Endothelial cell of umbilical vein (primary cell): ENCODE results near the gene XIST. TPM values are rescaled to one million over a fixed set of nuclear protein-coding genes. Genes with fewer than 3 reads are reported as not detected.

Experiments
- BruUV-seq: library from RNA; stranded (reverse); fragments of 400-500 nt; replicated peaks from 2 replicates; lab custom pipeline; 2021; lab: Mats Ljungman, UMichigan
- CTCF ChIA-PET: fragments of 300-600, 350-600 bp; sonication (Branson Sonifier 250); formaldehyde crosslinking; loops from one replicate; lab custom pipeline; 2021; ENCODE audit warnings: antibody characterized with exemption, inconsistent platforms; lab: Charles Lee
- POLR2A ChIA-PET: fragments of 300-600, 350-600 bp; sonication (Branson Sonifier 250); formaldehyde crosslinking; loops from one replicate; lab custom pipeline; 2021; ENCODE audit warnings: antibody characterized with exemption, inconsistent platforms; lab: Charles Lee
- DNase-seq: peaks from one replicate; pipeline ENCODE4 v3.0.0-alpha.2; 2011; ENCODE audit warnings: low read depth, low spot score
- FAIRE-seq: peaks from 2 replicates; lab custom pipeline; 2011; peaks lifted over from hg19 to GRCh38; lab: Jason Lieb, UNC
- H2AFZ ChIP-seq: 2 replicates; pipeline ENCODE4 v1.6.0; 2012; ENCODE audit warnings: low read depth, low read length, control low read depth, inconsistent platforms
- H3K27ac ChIP-seq: 2 replicates; pipeline ENCODE4 v1.5.1; 2011; ENCODE audit warnings: low read depth, mild to moderate bottlenecking, control low read depth, low read length, moderate library complexity; ENCODE audit not compliant: insufficient read depth
- H3K27me3 ChIP-seq, 2 experiments: 2 replicates each; pipeline versions ENCODE4 v1.6.0 to v1.6.1; 2011; ENCODE audit warnings: low read length in 2 of 2, mixed read lengths in 1 of 2; ENCODE audit not compliant: control insufficient read depth in 2 of 2, insufficient read depth in 2 of 2
- H3K36me3 ChIP-seq, 2 experiments: 2 replicates in 1 of 2; 3 replicates in 1 of 2; pipeline ENCODE4 v1.5.1; 2011; ENCODE audit warnings: low read length in 2 of 2, mild to moderate bottlenecking in 1 of 2, moderate library complexity in 1 of 2; ENCODE audit not compliant: control insufficient read depth in 2 of 2, insufficient read depth in 2 of 2; ENCODE audit errors: extremely low read depth in 1 of 2
- H3K4me1 ChIP-seq: 3 replicates; pipeline ENCODE4 v1.5.1; 2011; ENCODE audit warnings: mild to moderate bottlenecking, low read length; ENCODE audit not compliant: control insufficient read depth, insufficient read depth; ENCODE audit errors: extremely low read depth
- H3K4me2 ChIP-seq: 2 replicates; pipeline ENCODE4 v1.6.1; 2011; ENCODE audit warnings: low read length, control low read depth, mixed read lengths; ENCODE audit not compliant: insufficient read depth
- H3K4me3 ChIP-seq, 3 experiments: fragments of 200-600 bp in 1 of 3; sonication (generic), shearing (Covaris generic) in 1 of 3; replicated peaks in 1 of 3; 2 replicates each; pipeline ENCODE4 v1.5.1; 2011 to 2016; ENCODE audit warnings: control low read depth in 3 of 3, low read length in 3 of 3, mild to moderate bottlenecking in 2 of 3, inconsistent platforms in 1 of 3, low read depth in 1 of 3, moderate library complexity in 1 of 3; ENCODE audit not compliant: insufficient read depth in 1 of 3
- H3K79me2 ChIP-seq: 2 replicates; pipeline ENCODE4 v1.6.0; 2012; ENCODE audit warnings: low read length, inconsistent platforms; ENCODE audit not compliant: control insufficient read depth, insufficient read depth
- H3K9ac ChIP-seq: replicated peaks from 2 replicates; pipeline ENCODE3; 2011; ENCODE audit warnings: low read length, control low read depth; ENCODE audit not compliant: insufficient read depth; ENCODE audit errors: extremely low read depth
- H3K9me1 ChIP-seq: replicated peaks from 3 replicates; pipeline ENCODE4 v1.6.0; 2011; ENCODE audit warnings: mild to moderate bottlenecking, low read length; ENCODE audit not compliant: control insufficient read depth, insufficient read depth; ENCODE audit errors: extremely low read depth
- H3K9me3 ChIP-seq: replicated peaks from 2 replicates; pipeline ENCODE4 v1.5.1; 2012; ENCODE audit warnings: low read length, inconsistent platforms; ENCODE audit not compliant: control insufficient read depth, insufficient read depth
- H4K20me1 ChIP-seq: replicated peaks from 2 replicates; pipeline ENCODE3; 2011; ENCODE audit warnings: mild to moderate bottlenecking, low read length; ENCODE audit not compliant: control insufficient read depth, insufficient read depth; ENCODE audit errors: extremely low read depth
- EZH2 ChIP-seq: IDR thresholded peaks from 2 replicates; pipeline ENCODE4 v1.6.1; 2012; ENCODE audit warnings: borderline replicate concordance, low read depth, mild to moderate bottlenecking, moderate library complexity, low read length, inconsistent platforms; ENCODE audit not compliant: severe bottlenecking
- FOS ChIP-seq: IDR thresholded peaks from 2 replicates; pipeline ENCODE4 v1.6.1; 2011; ENCODE audit warnings: mild to moderate bottlenecking, low read length, moderate library complexity, borderline replicate concordance; ENCODE audit not compliant: insufficient read depth
- GATA2 ChIP-seq: IDR thresholded peaks from 2 replicates; pipeline ENCODE4 v1.7.0; 2011; ENCODE audit warnings: low read depth, mild to moderate bottlenecking, moderate library complexity, mixed read lengths, low read length; ENCODE audit not compliant: insufficient read length, insufficient read depth
- JUN ChIP-seq: IDR thresholded peaks from 2 replicates; pipeline ENCODE4 v1.6.1; 2011; ENCODE audit warnings: borderline replicate concordance, low read depth; ENCODE audit not compliant: insufficient read length, insufficient read depth
- MYC ChIP-seq: IDR thresholded peaks from one replicate; pipeline ENCODE4 v1.6.1; 2011; ENCODE audit warnings: mild to moderate bottlenecking, low read depth, low read length
- POLR2A ChIP-seq: IDR thresholded peaks from 2 replicates; pipeline ENCODE4 v1.6.1; 2012; ENCODE audit warnings: low read depth, mild to moderate bottlenecking, control low read depth, low read length
- POLR2AphosphoS5 ChIP-seq: IDR thresholded peaks from 2 replicates; pipeline ENCODE4 v1.6.1; 2012; ENCODE audit warnings: low read depth, mild to moderate bottlenecking, control low read depth, low read length, moderate library complexity; ENCODE audit not compliant: insufficient read depth
- dilution Hi-C: fragments of 300-500 bp; cut with MboI; formaldehyde crosslinking; loops from one replicate; pipeline ENCODE4 v1.15.0; 2019; ENCODE audit warnings: low sequenced_read_pairs; ENCODE audit not compliant: extremely low pct_ligation_motif_present
- intact Hi-C: fragments of 100-400 bp; cut with micrococcal nuclease; formaldehyde crosslinking; loops from one replicate; pipeline ENCODE4 v1.10.0; 2022
- polyA plus RNA-seq, 4 experiments: library from polyadenylated mRNA; depleted of rRNA in 3 of 4; stranded (reverse) in 3 of 4; unstranded in 1 of 4; fragments of >200 nt; gene quantifications; 2 replicates each; pipeline versions ENCODE4 v1.2.1 to v1.2.3, GENCODE V29; 2011 to 2012; ENCODE audit warnings: missing spikeins in 1 of 4
- total RNA-seq: library from RNA; stranded (reverse); gene quantifications from 2 replicates; pipeline ENCODE4 v1.2.3, GENCODE V29; 2021
- TF ChIP-seq, protein P1 (sequence below), 2 donors: IDR thresholded peaks; 1 replicate in 1 of 2; 2 replicates in 1 of 2; pipeline ENCODE4 v1.5.1; 2011; ENCODE audit warnings: low read length in 2 of 2, mild to moderate bottlenecking in 2 of 2, moderate library complexity in 2 of 2, control low read depth in 1 of 2, inconsistent platforms in 1 of 2, low read depth in 1 of 2; ENCODE audit not compliant: insufficient read depth in 1 of 2; ENCODE audit errors: extremely low read depth in 1 of 2
- TF ChIP-seq, protein P2 (sequence below): IDR thresholded peaks from 2 replicates; pipeline ENCODE4 v1.6.1; 2011; ENCODE audit not compliant: insufficient read depth, insufficient read length

XIST gene
- total and polyA plus RNA-seq, 2 donors (not counting 3 experiments of a cell fraction or from before 2014, with no cell fraction given), result 0.03 to 0.07 TPM

DNA sequence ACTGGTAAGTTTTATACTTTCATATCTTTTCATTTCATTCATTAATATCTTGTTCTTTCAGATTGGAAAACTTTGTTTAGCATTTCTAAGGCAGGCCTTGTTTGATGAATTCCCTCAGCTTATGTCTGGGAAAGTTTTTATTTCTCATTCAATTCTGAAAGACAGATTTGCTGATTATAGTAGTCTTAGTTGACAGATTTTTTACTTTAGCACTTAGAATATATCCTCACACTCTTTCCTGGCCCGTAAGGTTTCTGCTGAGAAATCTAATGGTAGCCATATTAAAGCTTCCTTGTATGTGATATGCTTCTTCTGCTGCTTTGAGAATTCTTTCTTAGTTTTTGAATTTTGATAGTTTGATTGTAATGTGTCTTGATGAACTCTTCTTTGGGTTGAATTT lies 7.1 kb upstream of the XIST start:
- no peak for TF ChIP-seq POLR2A
- no peak for TF ChIP-seq EZH2
- TF ChIP-seq MYC, result no peak
- no peak for TF ChIP-seq FOS
- TF ChIP-seq JUN, result no peak
- TF ChIP-seq GATA2, result no peak
- TF ChIP-seq, protein P1, sequence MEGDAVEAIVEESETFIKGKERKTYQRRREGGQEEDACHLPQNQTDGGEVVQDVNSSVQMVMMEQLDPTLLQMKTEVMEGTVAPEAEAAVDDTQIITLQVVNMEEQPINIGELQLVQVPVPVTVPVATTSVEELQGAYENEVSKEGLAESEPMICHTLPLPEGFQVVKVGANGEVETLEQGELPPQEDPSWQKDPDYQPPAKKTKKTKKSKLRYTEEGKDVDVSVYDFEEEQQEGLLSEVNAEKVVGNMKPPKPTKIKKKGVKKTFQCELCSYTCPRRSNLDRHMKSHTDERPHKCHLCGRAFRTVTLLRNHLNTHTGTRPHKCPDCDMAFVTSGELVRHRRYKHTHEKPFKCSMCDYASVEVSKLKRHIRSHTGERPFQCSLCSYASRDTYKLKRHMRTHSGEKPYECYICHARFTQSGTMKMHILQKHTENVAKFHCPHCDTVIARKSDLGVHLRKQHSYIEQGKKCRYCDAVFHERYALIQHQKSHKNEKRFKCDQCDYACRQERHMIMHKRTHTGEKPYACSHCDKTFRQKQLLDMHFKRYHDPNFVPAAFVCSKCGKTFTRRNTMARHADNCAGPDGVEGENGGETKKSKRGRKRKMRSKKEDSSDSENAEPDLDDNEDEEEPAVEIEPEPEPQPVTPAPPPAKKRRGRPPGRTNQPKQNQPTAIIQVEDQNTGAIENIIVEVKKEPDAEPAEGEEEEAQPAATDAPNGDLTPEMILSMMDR (IDR thresholded peaks at IDR 0.05; ENCODE audit: extremely low read depth in 1 of 2, insufficient read depth in 1 of 2, low read depth in 1 of 2, low read length in 2 of 2), result no peak
- TF ChIP-seq POLR2AphosphoS5, result no peak
- TF ChIP-seq, protein P2, sequence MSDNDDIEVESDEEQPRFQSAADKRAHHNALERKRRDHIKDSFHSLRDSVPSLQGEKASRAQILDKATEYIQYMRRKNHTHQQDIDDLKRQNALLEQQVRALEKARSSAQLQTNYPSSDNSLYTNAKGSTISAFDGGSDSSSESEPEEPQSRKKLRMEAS, result no peak
- dilution Hi-C loops, result no loop called here

More for the DNA sequence above, 7.1 kb upstream of the XIST start:
- intact Hi-C loops, result loop anchor here (5.0 kb wide), 2 partner anchors 83 to 523 kb away; no protein-coding TSS in a partner anchor
- Histone ChIP-seq H4K20me1 (no peaks in the 10 kb centered on the region), H2AFZ (no peak overlapping the region), H3K4me2 (no peak overlapping the region), H3K9me3 (no peaks in the 10 kb centered on the region), H3K4me1 (peaks cover 5% of the 10 kb centered on the region), H3K9ac (no peak overlapping the region), H3K36me3 (no peaks in the 10 kb centered on the region), H3K27ac (no peak overlapping the region), H3K4me3 (no peak overlapping the region), H3K27me3 (no peaks in the 10 kb centered on the region), H3K9me1 (no peaks in the 10 kb centered on the region), H3K79me2 (no peaks in the 10 kb centered on the region)
- FAIRE-seq (no peak), DNase-seq (no peak)
- POLR2A ChIA-PET, result no interaction called here
- BruUV-seq, result no TSS peak
- CTCF ChIA-PET, result interaction anchor here (1.0 to 2.1 kb wide), 2 partner anchors 10 to 156 kb away, joined by 3 to 12 read pairs; no protein-coding TSS in a partner anchor
